Activated T-cell treated with anti-CD3 and anti-CD28 coated beads, Interleukin-2, amount 50 U/mL, for 72 hours (primary cell): ENCODE data around the gene ATG2A. TPM values are rescaled to one million over a fixed set of nuclear protein-coding genes. Genes with fewer than 3 reads are reported as not detected.

Source experiments
- ATAC-seq, 2 donors: fragments of 150-1000 bp; cut with Tn5 transposase; replicated peaks in 1 of 2; 2 replicates each; pipeline ENCODE4 v1.10.0; 2021; ENCODE audit warnings: moderate library complexity in 2 of 2, mild to moderate bottlenecking in 1 of 2
- DNase-seq, 2 donors: peaks; one replicate each; pipeline ENCODE4 v3.0.0; 2021 to 2022; ENCODE audit warnings: mixed read lengths in 1 of 2
- H3K27ac Mint-ChIP-seq: one replicate; pipeline ENCODE4 v1.8.0; 2022; ENCODE audit warnings: mild to moderate bottlenecking, moderate library complexity, mixed read lengths
- H3K27me3 Mint-ChIP-seq: one replicate; pipeline ENCODE4 v1.8.0; 2022; ENCODE audit warnings: low read depth, mixed read lengths
- H3K36me3 Mint-ChIP-seq, 2 donors: one replicate each; pipeline ENCODE4 v1.8.0; 2022; ENCODE audit warnings: mixed read lengths in 2 of 2, mild to moderate bottlenecking in 1 of 2; ENCODE audit not compliant: insufficient read depth in 2 of 2
- H3K4me1 Mint-ChIP-seq: one replicate; pipeline ENCODE4 v1.8.0; 2022; ENCODE audit warnings: low read depth, mixed read lengths
- H3K4me3 Mint-ChIP-seq, 2 donors: one replicate each; pipeline ENCODE4 v1.8.0; 2022; ENCODE audit warnings: mild to moderate bottlenecking in 2 of 2, mixed read lengths in 2 of 2, moderate library complexity in 2 of 2
- H3K9me3 Mint-ChIP-seq, 2 donors: one replicate each; pipeline ENCODE4 v1.8.0; 2022; ENCODE audit warnings: mixed read lengths in 2 of 2
- total RNA-seq, 2 donors: library from RNA; stranded (reverse); gene quantifications; one replicate each; pipeline ENCODE4 v1.2.3, GENCODE V29; 2022

Gene ATG2A
- 10 to 100 TPM; 20.9 to 27.0 TPM for total RNA-seq

DNA sequence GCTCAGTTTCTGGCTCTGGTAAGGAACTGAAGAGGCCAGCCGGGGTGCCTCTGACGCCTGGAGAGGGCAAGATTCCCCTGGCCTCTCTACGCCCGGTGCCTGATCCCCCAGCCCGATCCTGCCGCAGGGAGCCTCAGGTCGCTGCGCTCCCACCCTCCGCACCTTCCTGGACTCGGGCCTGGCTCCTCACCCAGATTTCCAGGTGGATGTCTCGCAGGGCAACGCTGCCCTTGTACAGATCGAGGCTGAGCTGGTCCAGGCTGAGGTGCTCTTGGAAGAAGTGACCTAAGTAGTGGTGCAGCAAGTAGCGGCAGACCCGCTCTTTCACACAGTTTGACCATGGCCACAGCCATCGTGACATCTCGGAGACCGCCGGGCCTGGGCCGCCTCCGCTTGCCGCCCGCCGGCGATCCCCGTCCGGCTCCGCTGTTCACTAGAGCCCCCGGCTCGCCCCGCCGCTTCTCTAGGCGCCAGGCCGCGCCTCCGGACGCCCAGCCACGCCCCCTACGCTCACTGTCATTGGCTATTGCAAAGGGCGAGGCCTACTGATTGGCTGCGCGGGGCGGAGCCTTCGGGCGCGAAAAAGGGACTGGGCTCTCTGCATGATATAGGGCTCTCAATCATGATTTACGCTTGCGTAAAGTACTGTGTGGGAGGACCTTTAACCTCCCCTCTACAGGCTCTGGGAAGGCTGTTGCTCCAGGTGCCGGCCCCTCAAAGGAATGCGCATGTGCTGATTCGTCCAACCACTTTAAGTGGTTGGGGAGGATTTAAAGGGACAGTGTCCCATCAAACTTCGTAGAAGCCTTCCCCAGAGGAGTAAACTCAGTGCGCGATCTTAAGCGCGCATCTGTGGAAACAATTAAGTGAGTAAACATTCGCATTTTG is at the start of gene ATG2A:
ATG2A (minus strand) TSS at position 435 of the 888 bp plus-strand sequence; CDS start at position 361, 74 bp downstream.
- peak; percentile 98 to 99 for ATAC-seq
- peak within 1 kb of the TSS; percentile 95 to 97 for H3K4me3 Mint-ChIP-seq
- no peaks in the 10 kb centered on the region for H3K9me3 Mint-ChIP-seq
- peaks cover 0 to 2% of the 10 kb centered on the region in 2 donors for H3K36me3 Mint-ChIP-seq
- H3K27me3 Mint-ChIP-seq = no peaks in the 10 kb centered on the region
- peaks cover 19% of the 10 kb centered on the region for H3K4me1 Mint-ChIP-seq
- DNase-seq = peak; percentile 99
- peak within 1 kb of the TSS; percentile 95 for H3K27ac Mint-ChIP-seq

DNA sequence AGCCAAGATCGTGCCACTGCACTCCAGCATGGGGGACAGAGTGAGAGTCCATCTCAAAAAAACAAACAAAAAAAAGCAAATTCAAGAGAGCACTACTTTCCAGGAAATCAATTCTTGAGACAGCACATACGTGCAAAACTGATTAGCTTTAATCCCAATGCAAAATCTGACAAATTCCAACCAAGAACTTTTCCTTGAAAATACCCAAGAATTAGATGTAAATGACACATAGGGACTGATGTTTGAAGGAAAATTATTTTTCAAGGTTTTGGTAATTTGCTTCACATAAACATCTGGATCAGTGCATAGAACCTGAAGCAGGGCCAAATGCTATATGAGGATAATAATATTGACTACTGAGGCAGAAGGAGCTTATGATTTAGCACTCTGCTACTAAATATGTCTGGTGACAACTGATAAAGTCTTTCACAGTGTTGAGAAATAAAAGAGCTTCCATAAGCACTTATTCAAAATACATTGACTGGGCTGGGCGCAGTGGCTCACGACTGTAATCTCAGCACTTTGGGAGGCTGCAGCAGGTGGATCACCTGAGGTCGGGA is 46.1 kb upstream of the ATG2A start:
- no peak overlapping the region for H3K27ac Mint-ChIP-seq
- ATAC-seq = no peak

GRCh38 chr11:64960719-64961118 is 43.7 kb upstream of the ATG2A start:
- DNase-seq (no peak), ATAC-seq (no peak)
- Mint-ChIP-seq H3K4me1 (peaks cover 10% of the 10 kb centered on the region), H3K4me3 (no peak overlapping the region), H3K36me3 (no peaks in the 10 kb centered on the region), H3K27ac (no peak overlapping the region), H3K9me3 (no peaks in the 10 kb centered on the region), H3K27me3 (peaks cover 8% of the 10 kb centered on the region)

More for the DNA sequence above, 46.1 kb upstream of the ATG2A start:
- no peaks in the 10 kb centered on the region for H3K36me3 Mint-ChIP-seq
- DNase-seq = no peak
- H3K27me3 Mint-ChIP-seq = peaks cover 8% of the 10 kb centered on the region
- no peaks in the 10 kb centered on the region for H3K9me3 Mint-ChIP-seq
- H3K4me3 Mint-ChIP-seq = no peak overlapping the region
- H3K4me1 Mint-ChIP-seq = peaks cover 33% of the 10 kb centered on the region

GRCh38 chr11:64959498-64959897 is 42.5 kb upstream of the ATG2A start:
- Mint-ChIP-seq H3K4me1 (no peaks in the 10 kb centered on the region), H3K36me3 (no peaks in the 10 kb centered on the region), H3K4me3 (no peak overlapping the region), H3K27ac (no peak overlapping the region), H3K9me3 (no peaks in the 10 kb centered on the region), H3K27me3 (peaks cover 8% of the 10 kb centered on the region)
- ATAC-seq (no peak), DNase-seq (no peak)

DNA sequence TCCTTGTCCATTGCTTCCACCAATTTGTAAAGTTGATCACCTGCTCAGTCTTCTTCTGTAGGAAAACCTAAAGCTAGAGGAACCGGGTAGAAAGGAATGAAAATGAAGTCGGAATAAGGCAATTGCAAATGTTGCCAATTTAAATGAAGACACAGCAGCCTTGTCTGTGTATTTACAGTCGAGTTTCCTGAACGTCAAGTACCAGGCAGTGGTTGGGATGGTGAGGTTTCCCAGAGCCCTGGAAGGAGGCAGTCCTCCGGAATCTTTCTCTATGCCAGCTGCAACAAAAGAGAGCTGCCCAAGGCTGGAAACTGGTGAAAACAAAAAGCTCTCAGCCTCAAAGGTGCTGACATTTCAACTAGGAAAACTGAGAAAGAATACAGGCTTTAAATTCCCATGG is 37.2 kb upstream of the ATG2A start:
- H3K27ac Mint-ChIP-seq = no peak overlapping the region
- ATAC-seq = no peak
- H3K36me3 Mint-ChIP-seq = no peaks in the 10 kb centered on the region
- no peak for DNase-seq
- H3K9me3 Mint-ChIP-seq = no peaks in the 10 kb centered on the region
- H3K27me3 Mint-ChIP-seq = peaks cover 14% of the 10 kb centered on the region
- H3K4me1 Mint-ChIP-seq = peaks cover 10% of the 10 kb centered on the region
- H3K4me3 Mint-ChIP-seq = no peak overlapping the region

DNA sequence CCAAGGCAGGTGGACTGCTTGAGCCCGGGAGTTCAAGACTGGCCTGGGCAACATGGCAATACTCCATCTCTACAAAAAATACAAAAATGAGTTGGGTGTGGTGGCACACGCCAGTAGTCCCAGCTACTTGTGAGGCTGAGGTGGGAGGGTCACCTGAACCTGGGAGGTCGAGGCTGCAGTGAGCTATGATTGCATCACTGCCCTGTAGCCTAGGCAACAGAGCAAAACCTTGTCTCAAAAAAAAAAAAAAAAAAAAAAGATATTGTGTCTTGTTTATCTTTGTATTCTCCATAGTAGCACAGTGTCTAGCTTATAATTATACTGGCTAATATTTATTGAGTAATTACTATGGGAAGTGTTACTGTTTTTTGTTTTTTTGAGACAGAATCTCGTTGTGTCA is 34.5 kb upstream of the ATG2A start:
- DNase-seq (no peak), ATAC-seq (no peak)
- Mint-ChIP-seq H3K36me3 (no peaks in the 10 kb centered on the region), H3K27me3 (peaks cover 13% of the 10 kb centered on the region), H3K4me1 (peaks cover 10% of the 10 kb centered on the region), H3K27ac (no peak overlapping the region), H3K9me3 (no peaks in the 10 kb centered on the region), H3K4me3 (no peak overlapping the region)

- ATAC-seq (no peak), DNase-seq (no peak)
- Mint-ChIP-seq H3K27me3 (peaks cover 5% of the 10 kb centered on the region), H3K9me3 (no peaks in the 10 kb centered on the region), H3K4me3 (no peak overlapping the region), H3K36me3 (no peaks in the 10 kb centered on the region), H3K4me1 (no peaks in the 10 kb centered on the region), H3K27ac (no peak overlapping the region)
Observed at GRCh38 chr11:64947208-64947814, 30.3 kb upstream of the ATG2A start.

GRCh38 chr11:64936539-64936938 is 19.5 kb upstream of the ATG2A start:
- Mint-ChIP-seq H3K27me3 (peaks cover 5% of the 10 kb centered on the region), H3K4me1 (no peaks in the 10 kb centered on the region), H3K4me3 (no peak overlapping the region), H3K9me3 (no peaks in the 10 kb centered on the region), H3K36me3 (no peaks in the 10 kb centered on the region), H3K27ac (no peak overlapping the region)
- no peak for DNase-seq
- ATAC-seq = no peak

GRCh38 chr11:64935359-64936081 is 18.5 kb upstream of the ATG2A start, which contains the start of gene GPHA2:
Gene GPHA2 (minus strand): TSS chr11:64935893. CDS start chr11:64935460, 433 bp downstream.
- DNase-seq = no peak
- Mint-ChIP-seq H3K36me3 (peaks cover 0 to 3% of the 10 kb centered on the region in 2 donors), H3K4me1 (no peaks in the 10 kb centered on the region), H3K27me3 (no peaks in the 10 kb centered on the region), H3K4me3 (no peak within 1 kb of the TSS), H3K9me3 (no peaks in the 10 kb centered on the region), H3K27ac (no peak within 1 kb of the TSS)
- ATAC-seq = no peak

GRCh38 chr11:64934682-64935358 is 17.8 kb upstream of the ATG2A start:
- no peak for DNase-seq
- H3K4me1 Mint-ChIP-seq = no peaks in the 10 kb centered on the region
- H3K27ac Mint-ChIP-seq = no peak overlapping the region
- no peak overlapping the region for H3K4me3 Mint-ChIP-seq
- no peaks in the 10 kb centered on the region for H3K9me3 Mint-ChIP-seq
- peaks cover 0 to 3% of the 10 kb centered on the region in 2 donors for H3K36me3 Mint-ChIP-seq
- no peak for ATAC-seq
- H3K27me3 Mint-ChIP-seq = no peaks in the 10 kb centered on the region

DNA sequence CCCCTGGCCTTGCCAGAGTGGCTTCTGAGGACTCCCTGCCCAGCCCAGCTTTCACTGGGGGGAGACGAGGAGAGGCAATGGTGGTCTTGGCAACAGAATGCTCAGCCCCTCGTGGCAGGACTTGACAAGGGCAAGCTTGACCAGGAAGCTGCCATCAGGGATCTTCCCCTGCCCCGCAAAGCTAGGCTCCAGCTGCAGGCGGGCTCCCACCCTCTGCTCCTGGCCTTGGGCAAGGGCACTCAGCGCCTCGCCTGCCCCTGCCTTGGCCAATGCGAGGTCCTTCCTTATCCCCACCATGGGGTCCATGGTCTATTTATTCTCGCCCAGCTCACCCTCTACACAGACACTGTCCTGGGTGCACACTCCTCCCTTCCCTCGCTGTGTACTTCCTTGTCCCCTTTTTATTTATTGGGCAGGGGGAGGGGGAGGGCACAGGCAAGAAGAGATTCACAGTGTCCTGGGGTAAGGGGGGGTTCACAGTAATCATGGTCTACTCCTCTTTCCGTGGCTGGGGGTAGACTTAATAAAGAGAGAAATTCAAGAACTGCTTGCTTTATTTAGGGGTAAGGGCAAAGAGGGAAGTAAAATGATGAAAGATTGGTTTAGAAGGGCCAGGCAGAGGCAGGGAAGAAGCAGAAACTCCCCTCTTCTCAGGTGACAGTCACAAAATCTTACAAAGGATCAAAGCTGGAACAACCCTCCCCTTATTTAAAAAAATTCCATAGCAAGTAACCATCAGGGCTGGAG is 17.1 kb upstream of the ATG2A start:
- DNase-seq = no peak
- no peak for ATAC-seq
- Mint-ChIP-seq H3K4me3 (no peak overlapping the region), H3K36me3 (peaks cover 0 to 3% of the 10 kb centered on the region in 2 donors), H3K9me3 (no peaks in the 10 kb centered on the region), H3K27me3 (no peaks in the 10 kb centered on the region), H3K4me1 (no peaks in the 10 kb centered on the region), H3K27ac (no peak overlapping the region)
